Neural progenitor cell (in vitro differentiated cells): Measurements from ENCODE around the gene GCAT. TPM values are rescaled to one million over a fixed set of nuclear protein-coding genes. Genes with fewer than 3 reads are reported as not detected.
A peak's percentile ranks its signal among the peaks of the same experiment; 100 is the strongest.

Experiments used
- DNase-seq: peaks from one replicate; pipeline ENCODE4 v3.0.0-alpha.2; 2016; ENCODE audit warnings: low spot score
- H2AFZ ChIP-seq: fragments of 200-600 bp; sonication (generic); replicated peaks from 2 replicates; pipeline ENCODE4 v1.6.1; 2016; ENCODE audit warnings: antibody characterized with exemption
- H3F3A ChIP-seq: fragments of 200-600 bp; sonication (generic); 2 replicates; pipeline ENCODE4 v1.6.1; 2016; ENCODE audit warnings: antibody characterized with exemption, low read depth
- H3K27ac ChIP-seq: fragments of 200-600 bp; sonication (generic); 2 replicates; pipeline ENCODE4 v1.5.1; 2016; ENCODE audit warnings: mild to moderate bottlenecking
- H3K27me3 ChIP-seq: fragments of 200-600 bp; sonication (generic); 2 replicates; pipeline ENCODE4 v1.6.1; 2016; ENCODE audit warnings: mild to moderate bottlenecking, moderate library complexity
- H3K36me3 ChIP-seq: fragments of 200-600 bp; sonication (generic); 2 replicates; pipeline ENCODE4 v1.5.1; 2016
- H3K4me1 ChIP-seq: fragments of 200-600 bp; sonication (generic); 2 replicates; pipeline ENCODE4 v1.6.1; 2016; ENCODE audit warnings: mixed run types
- H3K4me2 ChIP-seq: fragments of 200-600 bp; sonication (generic); 2 replicates; pipeline ENCODE4 v1.6.1; 2016
- H3K4me3 ChIP-seq: fragments of 200-600 bp; sonication (generic); 2 replicates; pipeline ENCODE4 v1.5.1; 2016
- H3K79me2 ChIP-seq: fragments of 200-600 bp; sonication (generic); 2 replicates; pipeline ENCODE4 v1.6.1; 2016; ENCODE audit warnings: low read depth
- H3K9ac ChIP-seq: fragments of 200-600 bp; sonication (generic); 2 replicates; pipeline ENCODE4 v1.6.1; 2016
- H3K9me3 ChIP-seq: fragments of 200-600 bp; sonication (generic); 2 replicates; pipeline ENCODE4 v1.5.1; 2016; ENCODE audit warnings: low read depth
- H4K20me1 ChIP-seq: fragments of 200-600 bp; sonication (generic); 2 replicates; pipeline ENCODE4 v1.6.1; 2016; ENCODE audit warnings: low read depth
- H3K27ac Mint-ChIP-seq: 3 replicates; pipeline ENCODE4 v1.8.0; 2021; ENCODE audit warnings: mixed read lengths
- H3K27me3 Mint-ChIP-seq: 2 replicates; pipeline ENCODE4 v1.8.0; 2022; ENCODE audit warnings: low read depth, mild to moderate bottlenecking, inconsistent platforms, moderate library complexity, mixed read lengths; ENCODE audit not compliant: insufficient read depth
- H3K36me3 Mint-ChIP-seq: 3 replicates; pipeline ENCODE4 v1.8.0; 2021; ENCODE audit warnings: mixed read lengths
- H3K4me1 Mint-ChIP-seq: 3 replicates; pipeline ENCODE4 v1.8.0; 2021; ENCODE audit warnings: mixed read lengths
- H3K4me3 Mint-ChIP-seq: 3 replicates; pipeline ENCODE4 v1.8.0; 2021; ENCODE audit warnings: mild to moderate bottlenecking, moderate library complexity, mixed read lengths
- H3K9me3 Mint-ChIP-seq: 3 replicates; pipeline ENCODE4 v1.8.0; 2020; ENCODE audit warnings: mixed read lengths
- CTCF ChIP-seq: fragments of 200-600 bp; sonication (generic); IDR thresholded peaks from 2 replicates; pipeline ENCODE4 v1.5.1; 2017; ENCODE audit warnings: antibody characterized with exemption, mild to moderate bottlenecking
- EZH2 ChIP-seq: fragments of 200-600 bp; sonication (generic); IDR thresholded peaks from 2 replicates; pipeline ENCODE4 v1.6.1; 2017; ENCODE audit warnings: antibody characterized with exemption, mild to moderate bottlenecking, moderate library complexity
- EZH2phosphoT487 ChIP-seq: fragments of 200-600 bp; sonication (generic); IDR thresholded peaks from 2 replicates; pipeline ENCODE4 v1.6.1; 2017; ENCODE audit warnings: antibody characterized with exemption
- total RNA-seq: library from RNA; depleted of rRNA; stranded (reverse); fragments of >200 nt; gene quantifications from 2 replicates; pipeline ENCODE4 v1.2.3, GENCODE V29; 2015; ENCODE audit warnings: low replicate concordance

GCAT gene
- total RNA-seq, 1 donor from 2014 or later: 21.2 TPM

- Mint-ChIP-seq H3K27ac (no peak overlapping the region), H3K4me1 (peaks cover 16% of the 10 kb centered on the region), H3K9me3 (peaks cover 3% of the 10 kb centered on the region), H3K4me3 (peak overlapping the region; percentile 78), H3K36me3 (peaks cover 1% of the 10 kb centered on the region), H3K27me3 (peaks cover 8% of the 10 kb centered on the region)
- peaks cover 21% of the 10 kb centered on the region for H3K4me1 ChIP-seq
- H3K36me3 ChIP-seq: no peaks in the 10 kb centered on the region
- no peak overlapping the region for H3K4me3 ChIP-seq
- no peak overlapping the region for H2AFZ ChIP-seq
- peaks cover 45% of the 10 kb centered on the region for H4K20me1 ChIP-seq
- H3K9me3 ChIP-seq: no peaks in the 10 kb centered on the region
- H3K27ac ChIP-seq: no peak overlapping the region
- H3F3A ChIP-seq: peaks cover 44% of the 10 kb centered on the region
- peaks cover 21% of the 10 kb centered on the region for H3K27me3 ChIP-seq
- no peak overlapping the region for H3K4me2 ChIP-seq
- H3K9ac ChIP-seq: no peak overlapping the region
- H3K79me2 ChIP-seq: peaks cover 39% of the 10 kb centered on the region
- DNase-seq: no peak
- TF ChIP-seq EZH2 (no peak), EZH2phosphoT487 (no peak), CTCF (no peak)
These were observed 2.1 kb downstream of the GCAT start for GRCh38 chr22:37809672-37810333.

- H2AFZ ChIP-seq: no peak overlapping the region
- peaks cover 29% of the 10 kb centered on the region for H3F3A ChIP-seq
- DNase-seq: no peak
- no peak overlapping the region for H3K4me3 Mint-ChIP-seq
- peaks cover 2% of the 10 kb centered on the region for H3K27me3 Mint-ChIP-seq
- no peaks in the 10 kb centered on the region for H3K9me3 Mint-ChIP-seq
- H3K27ac Mint-ChIP-seq: no peak overlapping the region
- H3K36me3 Mint-ChIP-seq: peaks cover 1% of the 10 kb centered on the region
- H3K27me3 ChIP-seq: peaks cover 12% of the 10 kb centered on the region
- H3K4me3 ChIP-seq: no peak overlapping the region
- H3K27ac ChIP-seq: no peak overlapping the region
- TF ChIP-seq EZH2phosphoT487 (no peak), CTCF (no peak), EZH2 (no peak)
- H4K20me1 ChIP-seq: peaks cover 30% of the 10 kb centered on the region
- no peak overlapping the region for H3K9ac ChIP-seq
- H3K79me2 ChIP-seq: peaks cover 22% of the 10 kb centered on the region
- H3K4me1 ChIP-seq: peaks cover 9% of the 10 kb centered on the region
- H3K4me2 ChIP-seq: no peak overlapping the region
- H3K36me3 ChIP-seq: no peaks in the 10 kb centered on the region
- no peaks in the 10 kb centered on the region for H3K9me3 ChIP-seq
- H3K4me1 Mint-ChIP-seq: peaks cover 5% of the 10 kb centered on the region
These were observed 4.1 kb downstream of the GCAT start for GRCh38 chr22:37811867-37812266.

- H3K27ac Mint-ChIP-seq: no peak overlapping the region
- peaks cover 2% of the 10 kb centered on the region for H3K27me3 Mint-ChIP-seq
These were observed 5.3 kb downstream of the GCAT start for GRCh38 chr22:37812869-37813678.

More at GRCh38 chr22:37812869-37813678, 5.3 kb downstream of the GCAT start:
- no peak overlapping the region for H3K4me3 Mint-ChIP-seq
- H3K9me3 Mint-ChIP-seq: no peaks in the 10 kb centered on the region
- H4K20me1 ChIP-seq: peaks cover 24% of the 10 kb centered on the region
- no peaks in the 10 kb centered on the region for H3K9me3 ChIP-seq
- H3K27ac ChIP-seq: no peak overlapping the region
- H3K4me2 ChIP-seq: no peak overlapping the region
- H3K27me3 ChIP-seq: peaks cover 15% of the 10 kb centered on the region
- H2AFZ ChIP-seq: no peak overlapping the region
- H3K9ac ChIP-seq: no peak overlapping the region
- H3K4me3 ChIP-seq: no peak overlapping the region
- H3K36me3 Mint-ChIP-seq: peaks cover 1% of the 10 kb centered on the region
- H3K36me3 ChIP-seq: no peaks in the 10 kb centered on the region
- DNase-seq: no peak
- H3K79me2 ChIP-seq: peaks cover 13% of the 10 kb centered on the region
- peaks cover 12% of the 10 kb centered on the region for H3K4me1 Mint-ChIP-seq
- no peak for TF ChIP-seq EZH2
- TF ChIP-seq EZH2phosphoT487: no peak
- no peak for TF ChIP-seq CTCF
- peaks cover 29% of the 10 kb centered on the region for H3F3A ChIP-seq
- H3K4me1 ChIP-seq: peaks cover 13% of the 10 kb centered on the region
